ENCODE measurements around the gene MED8.

The MED8 gene

DNA sequence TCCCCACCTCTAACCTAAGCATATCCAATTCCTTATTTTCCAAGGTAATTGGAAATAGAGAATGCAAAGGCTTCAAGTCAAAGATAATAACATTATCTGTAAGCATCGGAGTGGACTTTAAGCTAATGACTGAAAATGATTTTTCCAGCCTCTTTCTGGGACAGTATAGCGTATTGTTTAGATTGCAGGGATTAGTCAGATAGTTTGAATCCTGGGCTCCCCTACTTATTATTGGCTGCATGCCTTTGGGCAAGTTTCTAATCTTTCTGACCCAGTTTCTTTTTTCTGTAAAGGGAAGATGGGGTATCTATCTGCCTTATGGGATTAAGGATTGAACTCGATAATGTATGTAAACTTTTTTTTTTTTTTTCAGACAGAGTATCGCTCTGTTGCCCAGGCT, 32.3 kb downstream of the MED8 start:
- Histone ChIP-seq H3K36me3 (replicated peaks; ENCODE audit: insufficient read depth, low read length) (peaks cover 9% of the 10 kb centered on the region), H3K4me3 (ENCODE audit: low read length) (no peak overlapping the region), H3K9me3 (replicated peaks; ENCODE audit: insufficient read depth, low read length) (no peaks in the 10 kb centered on the region), H2AFZ (ENCODE audit: low read length) (no peak overlapping the region), H3K27ac (ENCODE audit: low read length) (no peak overlapping the region), H3K4me1 (ENCODE audit: low read length) (peaks cover 18% of the 10 kb centered on the region), H3K27me3 (replicated peaks; ENCODE audit: insufficient read depth, low read length) (no peaks in the 10 kb centered on the region), H4K20me1 (ENCODE audit: insufficient read depth, low read length) (no peaks in the 10 kb centered on the region), H3K9me2 (replicated peaks; ENCODE audit: insufficient read depth, low read length) (no peaks in the 10 kb centered on the region), H3K4me2 (ENCODE audit: low read depth, low read length) (no peak overlapping the region), H3F3A (ENCODE audit: insufficient read depth, low read length) (peaks cover 20% of the 10 kb centered on the region), H3K9ac (ENCODE audit: low read length) (no peak overlapping the region), H3K79me2 (ENCODE audit: low read length) (peaks cover 34% of the 10 kb centered on the region)
- DNase-seq: no peak
- TF ChIP-seq CTCF (IDR thresholded peaks at IDR 0.05; ENCODE audit: low read length): no peak
- TF ChIP-seq EZH2 (optimal IDR thresholded peaks at IDR 0.05; ENCODE audit: low read depth, low read length): no peak
- TF ChIP-seq EZH2phosphoT487 (IDR thresholded peaks at IDR 0.05; ENCODE audit: low read length): no peak

- Histone ChIP-seq H3K4me1 (ENCODE audit: low read length) (peaks cover 7% of the 10 kb centered on the region), H3K9me3 (replicated peaks; ENCODE audit: insufficient read depth, low read length) (no peaks in the 10 kb centered on the region), H3K4me3 (ENCODE audit: low read length) (no peak overlapping the region), H3K27me3 (replicated peaks; ENCODE audit: insufficient read depth, low read length) (no peaks in the 10 kb centered on the region), H3K4me2 (ENCODE audit: low read depth, low read length) (no peak overlapping the region), H3K79me2 (ENCODE audit: low read length) (peaks cover 12% of the 10 kb centered on the region), H2AFZ (ENCODE audit: low read length) (no peak overlapping the region), H3K9me2 (replicated peaks; ENCODE audit: insufficient read depth, low read length) (no peaks in the 10 kb centered on the region), H3K27ac (ENCODE audit: low read length) (no peak overlapping the region), H3F3A (ENCODE audit: insufficient read depth, low read length) (peaks cover 10% of the 10 kb centered on the region), H3K36me3 (replicated peaks; ENCODE audit: insufficient read depth, low read length) (no peaks in the 10 kb centered on the region), H4K20me1 (ENCODE audit: insufficient read depth, low read length) (no peaks in the 10 kb centered on the region), H3K9ac (ENCODE audit: low read length) (no peak overlapping the region)
- DNase-seq: no peak
- no peak for TF ChIP-seq EZH2phosphoT487 (IDR thresholded peaks at IDR 0.05; ENCODE audit: low read length)
- no peak for TF ChIP-seq CTCF (IDR thresholded peaks at IDR 0.05; ENCODE audit: low read length)
- no peak for TF ChIP-seq EZH2 (optimal IDR thresholded peaks at IDR 0.05; ENCODE audit: low read depth, low read length)
Observed at GRCh38 chr1:43354936-43355335, 34.7 kb downstream of the MED8 start.

DNA sequence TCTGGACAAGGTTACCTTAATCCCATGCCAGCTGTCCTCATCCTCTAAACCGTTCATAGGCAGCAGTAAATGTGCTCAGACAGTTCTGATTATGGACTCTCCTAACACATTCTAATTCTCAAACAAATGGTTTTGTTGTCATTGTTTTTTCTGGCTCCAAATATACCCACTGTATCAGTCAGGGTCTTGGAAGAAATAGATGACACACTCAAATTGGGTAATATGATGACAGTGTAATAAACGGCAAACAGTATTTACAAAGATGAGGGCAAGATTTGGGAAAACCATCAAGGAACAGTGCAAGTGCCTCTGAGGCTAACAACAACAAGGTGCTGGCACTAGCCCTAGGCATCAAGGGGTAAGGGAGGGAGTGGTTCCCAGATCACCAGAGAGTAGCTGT, 35.1 kb downstream of the MED8 start:
- Histone ChIP-seq H3K27ac (ENCODE audit: low read length) (no peak overlapping the region), H3K27me3 (replicated peaks; ENCODE audit: insufficient read depth, low read length) (no peaks in the 10 kb centered on the region), H3F3A (ENCODE audit: insufficient read depth, low read length) (peaks cover 15% of the 10 kb centered on the region), H3K79me2 (ENCODE audit: low read length) (peaks cover 8% of the 10 kb centered on the region), H3K9ac (ENCODE audit: low read length) (no peak overlapping the region), H4K20me1 (ENCODE audit: insufficient read depth, low read length) (no peaks in the 10 kb centered on the region), H2AFZ (ENCODE audit: low read length) (no peak overlapping the region), H3K4me2 (ENCODE audit: low read depth, low read length) (no peak overlapping the region), H3K4me1 (ENCODE audit: low read length) (peaks cover 9% of the 10 kb centered on the region; the same call in 1 of the 2 replicates), H3K9me2 (replicated peaks; ENCODE audit: insufficient read depth, low read length) (no peaks in the 10 kb centered on the region), H3K9me3 (replicated peaks; ENCODE audit: insufficient read depth, low read length) (no peaks in the 10 kb centered on the region), H3K36me3 (replicated peaks; ENCODE audit: insufficient read depth, low read length) (no peaks in the 10 kb centered on the region), H3K4me3 (ENCODE audit: low read length) (no peak overlapping the region)
- no peak for DNase-seq
- TF ChIP-seq EZH2phosphoT487 (IDR thresholded peaks at IDR 0.05; ENCODE audit: low read length) (no peak), CTCF (IDR thresholded peaks at IDR 0.05; ENCODE audit: low read length) (no peak), EZH2 (optimal IDR thresholded peaks at IDR 0.05; ENCODE audit: low read depth, low read length) (no peak)
